Vagina (tissue), 2 donors: Measurements from ENCODE around the gene SHISAL2A.

Source experiments
- POLR2A ChIP-seq, 2 donors: fragments of 450-650 bp; IDR thresholded peaks; one replicate each; pipeline ENCODE4 v1.6.1; 2017; ENCODE audit warnings: antibody characterized with exemption in 2 of 2, mild to moderate bottlenecking in 2 of 2, moderate library complexity in 2 of 2
- TF ChIP-seq, protein P1 (sequence below), 3 experiments: fragments of 450-650 bp in 2 of 3; fragments of 200-600 bp in 1 of 3; sonication (generic) in 1 of 3; IDR thresholded peaks; one replicate each; pipeline ENCODE4 v1.5.1; 2017 to 2019; ENCODE audit warnings: antibody characterized with exemption in 3 of 3, mild to moderate bottlenecking in 2 of 3, moderate library complexity in 2 of 3

- TF ChIP-seq, protein P1, sequence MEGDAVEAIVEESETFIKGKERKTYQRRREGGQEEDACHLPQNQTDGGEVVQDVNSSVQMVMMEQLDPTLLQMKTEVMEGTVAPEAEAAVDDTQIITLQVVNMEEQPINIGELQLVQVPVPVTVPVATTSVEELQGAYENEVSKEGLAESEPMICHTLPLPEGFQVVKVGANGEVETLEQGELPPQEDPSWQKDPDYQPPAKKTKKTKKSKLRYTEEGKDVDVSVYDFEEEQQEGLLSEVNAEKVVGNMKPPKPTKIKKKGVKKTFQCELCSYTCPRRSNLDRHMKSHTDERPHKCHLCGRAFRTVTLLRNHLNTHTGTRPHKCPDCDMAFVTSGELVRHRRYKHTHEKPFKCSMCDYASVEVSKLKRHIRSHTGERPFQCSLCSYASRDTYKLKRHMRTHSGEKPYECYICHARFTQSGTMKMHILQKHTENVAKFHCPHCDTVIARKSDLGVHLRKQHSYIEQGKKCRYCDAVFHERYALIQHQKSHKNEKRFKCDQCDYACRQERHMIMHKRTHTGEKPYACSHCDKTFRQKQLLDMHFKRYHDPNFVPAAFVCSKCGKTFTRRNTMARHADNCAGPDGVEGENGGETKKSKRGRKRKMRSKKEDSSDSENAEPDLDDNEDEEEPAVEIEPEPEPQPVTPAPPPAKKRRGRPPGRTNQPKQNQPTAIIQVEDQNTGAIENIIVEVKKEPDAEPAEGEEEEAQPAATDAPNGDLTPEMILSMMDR (IDR thresholded peaks at IDR 0.05), result no peak
- TF ChIP-seq POLR2A (IDR thresholded peaks at IDR 0.05), result no peak
These were observed 44.3 kb downstream of the SHISAL2A start for GRCh38 chr1:52677076-52677806.
